Embryonic facial prominence (tissue), 1 donor: Measurements from ENCODE around the gene TMEM63C.

ENCODE experiments used
- DNase-seq: peaks from one replicate; pipeline ENCODE4 v3.0.0-alpha.2; 2016; ENCODE audit errors: extremely low spot score

The TMEM63C gene

DNA sequence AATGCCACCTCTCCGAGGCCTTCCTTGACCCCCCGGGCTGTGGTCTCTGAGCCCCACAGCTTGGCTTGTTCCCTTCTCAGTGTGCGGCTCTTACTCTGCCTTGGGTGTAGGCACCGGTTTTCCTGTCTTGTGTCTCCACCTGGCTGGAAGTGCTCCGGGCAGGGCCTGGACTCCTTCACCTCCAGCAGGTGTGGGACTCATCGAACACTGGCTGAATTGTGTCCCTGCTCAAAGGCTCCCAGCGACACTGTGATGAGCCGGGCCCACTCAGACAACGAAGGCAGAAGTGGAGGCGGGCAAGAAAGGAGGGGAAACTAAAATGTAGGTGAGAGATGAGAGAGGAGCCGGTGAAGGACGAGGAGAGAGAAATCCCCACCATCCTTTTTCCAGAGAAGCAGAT is 18.0 kb downstream of the TMEM63C start:
- DNase-seq = no peak

- DNase-seq = no peak
Measured at GRCh38 chr14:77200406-77200985, 18.9 kb downstream of the TMEM63C start.

GRCh38 chr14:77201696-77202095 is 20.1 kb downstream of the TMEM63C start:
- DNase-seq = no peak

DNA sequence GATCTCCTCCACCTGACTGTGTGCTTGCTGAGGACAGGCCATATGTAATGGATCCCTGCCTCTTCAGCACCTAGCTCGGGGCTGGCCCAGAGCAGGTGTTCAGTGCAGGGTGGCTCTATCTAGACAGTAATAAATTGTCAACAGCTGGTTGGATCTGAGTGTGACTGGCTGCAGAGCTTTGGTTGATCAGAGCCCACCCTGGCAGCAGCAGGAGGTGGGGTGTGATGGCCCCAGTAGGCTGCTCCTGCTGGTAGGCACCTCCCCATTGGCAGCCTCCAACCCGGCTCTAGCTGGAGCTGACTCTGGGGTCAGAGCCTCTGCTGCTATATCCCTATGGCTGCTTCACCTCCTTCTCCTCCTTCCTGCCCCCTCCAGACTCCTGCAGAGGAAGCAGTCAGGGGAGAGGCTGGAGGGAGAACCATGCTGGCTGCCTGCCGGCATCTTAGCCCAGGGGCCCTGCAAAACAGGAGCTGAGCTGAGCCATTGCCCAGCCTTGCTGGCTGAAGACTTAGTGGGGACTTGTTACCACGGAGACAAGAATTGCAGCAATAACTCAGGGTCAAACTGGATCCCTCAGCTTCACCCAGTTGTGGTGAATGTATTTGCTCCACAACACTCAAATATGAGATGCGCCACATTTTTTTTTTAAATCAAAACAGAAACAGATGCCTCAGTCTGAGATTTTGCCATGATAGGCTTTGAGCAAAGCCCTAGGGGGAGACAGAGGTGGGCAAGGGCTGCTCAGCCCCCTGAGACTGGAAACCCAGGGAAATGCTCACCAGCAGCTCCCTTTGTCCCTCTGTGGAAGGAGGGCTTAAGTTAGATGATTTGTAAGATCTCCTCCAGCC is 22.2 kb downstream of the TMEM63C start:
- no peak for DNase-seq

DNA sequence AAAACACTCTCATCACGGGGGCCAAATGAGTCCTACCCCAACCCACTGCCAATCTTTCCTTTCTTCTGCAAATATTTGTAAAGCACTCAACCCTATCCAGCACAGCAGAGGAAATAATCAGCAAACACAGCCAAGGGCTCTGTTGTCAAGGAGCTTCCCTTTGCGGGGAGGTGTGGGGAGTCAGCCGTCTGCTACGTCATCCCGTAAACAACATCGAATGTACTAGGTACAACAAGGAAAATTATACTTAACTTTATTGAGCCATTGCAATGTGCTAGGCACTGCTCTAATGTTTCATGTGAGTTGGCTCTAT is 22.8 kb downstream of the TMEM63C start:
- no peak for DNase-seq

DNA sequence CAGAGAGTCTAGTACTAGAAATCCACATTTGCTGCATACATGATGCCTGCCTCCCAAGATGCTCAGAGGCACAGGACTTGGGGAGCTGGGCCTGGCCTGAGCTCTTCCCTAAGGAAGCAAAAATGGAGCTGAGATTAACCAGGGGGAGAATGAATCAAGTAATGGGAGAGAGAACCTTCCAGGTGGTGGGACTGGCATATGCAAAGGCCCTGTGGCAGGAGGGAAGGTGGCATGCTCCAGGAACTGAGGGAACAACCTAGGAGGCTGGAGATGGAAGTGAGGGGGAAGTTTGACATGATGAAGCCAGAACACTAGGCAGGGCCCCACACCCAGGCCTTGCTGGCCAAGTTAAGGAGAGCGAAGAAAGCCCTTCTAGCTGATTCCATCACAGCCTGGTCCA is 23.3 kb downstream of the TMEM63C start:
- no peak for DNase-seq

DNA sequence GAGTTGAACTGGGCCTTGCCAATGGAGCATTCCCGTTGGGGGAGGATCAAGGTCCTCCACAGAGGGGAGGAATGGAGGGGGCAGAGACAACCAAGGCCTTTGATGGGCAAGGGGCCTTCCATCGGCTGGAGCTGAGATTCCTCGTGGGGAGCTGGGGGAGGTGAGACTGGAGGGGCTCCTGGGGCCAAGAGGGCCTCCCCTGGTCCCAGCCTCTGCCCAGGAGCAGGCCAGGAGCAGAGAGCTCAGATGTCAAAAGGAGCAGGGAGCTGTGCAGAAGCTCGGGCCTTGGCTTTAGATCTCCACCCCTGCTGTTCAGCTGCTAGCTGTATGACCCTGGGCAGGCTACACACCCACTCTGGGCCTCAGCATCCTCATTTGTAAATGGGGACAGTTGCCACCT is 24.0 kb downstream of the TMEM63C start:
- no peak for DNase-seq

- no peak for DNase-seq
Measured at GRCh38 chr14:77206261-77206824, 24.7 kb downstream of the TMEM63C start.

GRCh38 chr14:77206877-77207389 is 25.3 kb downstream of the TMEM63C start:
- DNase-seq = no peak

- peak; percentile 33 for DNase-seq
Measured at GRCh38 chr14:77208291-77208978, 26.8 kb downstream of the TMEM63C start.

DNA sequence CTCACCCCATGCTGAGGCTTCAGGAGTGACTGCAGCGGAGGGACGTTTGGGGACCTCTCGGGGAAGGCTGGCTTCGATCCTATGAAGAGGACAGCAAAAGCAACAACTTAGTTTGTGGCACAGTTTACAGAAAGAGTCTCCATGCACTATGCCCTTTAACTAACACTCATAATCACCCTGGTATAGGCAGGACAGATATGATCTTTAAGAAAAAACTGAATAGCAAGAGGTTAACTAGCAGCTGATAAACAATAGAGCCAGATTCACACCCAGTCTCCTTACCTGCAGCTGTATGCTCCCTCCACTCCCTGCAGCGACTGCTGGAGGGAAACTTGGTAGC is 27.4 kb downstream of the TMEM63C start:
- DNase-seq = no peak

- DNase-seq = no peak
Measured at GRCh38 chr14:77212097-77212870, 30.7 kb downstream of the TMEM63C start.

- no peak for DNase-seq
Measured at GRCh38 chr14:77212943-77213678, 31.5 kb downstream of the TMEM63C start.

GRCh38 chr14:77213679-77214016 is 32.0 kb downstream of the TMEM63C start:
- DNase-seq = no peak

DNA sequence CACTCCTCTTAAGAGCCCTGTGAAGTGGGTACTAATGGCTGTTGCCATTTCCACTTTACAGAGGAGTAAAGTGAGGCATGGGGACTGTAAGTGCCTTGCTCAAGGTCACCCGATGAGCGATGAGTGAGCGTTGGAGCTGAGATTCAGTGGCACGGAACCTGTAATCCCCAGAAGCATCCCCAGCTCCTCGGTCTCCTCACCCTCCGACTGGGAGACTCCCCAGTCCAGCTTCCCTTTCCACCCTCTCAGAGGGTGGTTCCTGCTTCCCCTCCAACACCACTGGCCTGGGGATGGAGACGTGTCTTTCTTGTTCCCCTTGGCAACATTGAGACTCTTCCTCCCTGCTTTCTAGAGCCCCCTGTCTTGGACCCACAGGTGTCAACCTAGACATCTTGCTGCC is 32.6 kb downstream of the TMEM63C start:
- DNase-seq = no peak

DNA sequence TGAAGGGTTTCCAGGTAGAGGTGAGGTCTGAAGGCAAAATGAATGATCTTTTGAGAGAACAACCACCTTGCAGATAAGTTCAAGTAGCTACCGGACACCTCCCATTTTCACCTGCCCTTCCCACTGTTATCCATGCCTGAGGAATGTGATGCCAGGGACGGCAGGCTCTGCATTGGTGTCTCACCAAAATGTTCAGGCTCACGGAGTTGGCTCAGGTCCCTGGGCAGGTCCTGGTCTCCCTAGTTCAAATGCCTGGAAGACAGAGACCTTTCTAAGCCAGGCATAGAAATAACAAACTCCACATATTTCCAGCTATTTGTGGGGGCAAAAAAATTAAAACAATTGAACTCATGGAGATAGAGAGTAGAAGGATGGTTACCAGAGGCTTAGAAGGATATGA is 36.0 kb downstream of the TMEM63C start:
- no peak for DNase-seq

DNA sequence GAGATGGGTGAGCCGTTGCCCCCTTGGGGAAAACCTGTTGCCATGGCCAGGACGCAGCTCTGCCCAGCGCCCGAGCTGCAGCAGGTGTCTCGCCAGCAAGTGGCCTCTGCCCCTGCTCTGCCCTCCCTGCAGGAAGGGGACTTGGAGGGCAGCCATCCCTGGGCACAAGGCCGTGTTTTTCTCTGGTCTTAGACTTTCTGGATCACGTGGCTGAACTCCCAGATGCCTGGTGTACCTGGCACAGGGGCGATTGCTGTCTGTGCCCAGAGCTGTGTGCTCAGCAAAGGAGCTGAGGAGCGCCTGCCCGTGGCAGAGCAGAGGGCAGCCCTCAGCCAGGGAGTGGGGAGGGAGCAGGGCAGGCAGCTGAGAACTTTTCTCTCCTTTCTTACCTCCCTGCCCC is 38.0 kb downstream of the TMEM63C start:
- no peak for DNase-seq

GRCh38 chr14:77220246-77221017 is 38.8 kb downstream of the TMEM63C start:
- DNase-seq = no peak

DNA sequence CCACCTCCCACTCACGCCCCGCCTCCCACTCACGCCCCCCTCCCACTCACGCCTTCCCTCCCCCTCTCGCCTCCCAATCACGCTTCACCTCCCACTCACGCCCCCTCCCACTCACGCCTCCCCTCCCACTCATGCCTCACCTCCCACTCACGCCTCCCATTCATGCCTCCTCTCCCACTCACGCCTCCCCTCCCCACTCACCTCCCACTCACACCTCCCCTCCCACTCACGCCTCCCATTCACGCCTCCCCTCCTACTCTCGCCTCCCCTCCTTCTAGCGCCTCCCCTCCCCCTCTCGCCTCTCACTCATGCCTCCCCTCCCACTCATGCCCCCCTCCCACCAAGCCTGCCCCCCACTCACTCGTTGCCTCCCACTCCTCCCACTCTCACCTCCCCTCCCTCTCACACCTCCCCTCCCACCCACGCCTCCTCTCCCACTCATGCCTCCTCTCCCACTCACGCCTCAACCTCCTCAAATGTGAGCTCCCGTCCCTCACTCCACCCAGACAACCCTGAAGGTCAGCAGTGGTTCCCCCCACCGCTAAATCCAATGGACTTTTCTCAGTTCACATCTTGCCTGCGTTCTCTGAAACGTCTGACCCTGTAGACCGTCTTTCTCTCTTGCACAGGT is 39.8 kb downstream of the TMEM63C start:
- no peak for DNase-seq
